GM10847 (cell line): ENCODE results near the gene WDR86.

Source experiments
- POLR2A ChIP-seq: IDR thresholded peaks from 2 replicates; pipeline ENCODE4 v1.6.1; 2011; ENCODE audit not compliant: insufficient read length; ENCODE audit errors: extremely low read depth

WDR86 gene

GRCh38 chr7:151424799-151425198, 15.0 kb upstream of the WDR86 start:
- TF ChIP-seq POLR2A, result no peak

- TF ChIP-seq POLR2A, result no peak
Measured at GRCh38 chr7:151423936-151424335, 14.1 kb upstream of the WDR86 start.

- TF ChIP-seq POLR2A, result no peak
Measured at GRCh38 chr7:151423226-151423625, 13.4 kb upstream of the WDR86 start.

- TF ChIP-seq POLR2A, result no peak
Measured at GRCh38 chr7:151422212-151422611, 12.4 kb upstream of the WDR86 start.

GRCh38 chr7:151420144-151420543, 10.3 kb upstream of the WDR86 start:
- TF ChIP-seq POLR2A, result no peak

GRCh38 chr7:151416941-151417315, 7.1 kb upstream of the WDR86 start:
- no peak for TF ChIP-seq POLR2A

GRCh38 chr7:151416112-151416940, 6.5 kb upstream of the WDR86 start:
- no peak for TF ChIP-seq POLR2A

GRCh38 chr7:151415375-151416105, 5.7 kb upstream of the WDR86 start:
- no peak for TF ChIP-seq POLR2A

- TF ChIP-seq POLR2A, result no peak
Measured at GRCh38 chr7:151413241-151413640, 3.4 kb upstream of the WDR86 start.

- no peak for TF ChIP-seq POLR2A
Measured at GRCh38 chr7:151412318-151412717, 2.5 kb upstream of the WDR86 start.

- TF ChIP-seq POLR2A, result no peak
Measured at GRCh38 chr7:151411551-151411950, 1.7 kb upstream of the WDR86 start.

GRCh38 chr7:151410405-151411390, 860 bp upstream of the WDR86 start:
- TF ChIP-seq POLR2A, result no peak

- TF ChIP-seq POLR2A, result no peak
Measured at GRCh38 chr7:151408839-151409666, 785 bp downstream of the WDR86 start.

GRCh38 chr7:151408498-151408838, 1.4 kb downstream of the WDR86 start:
- no peak for TF ChIP-seq POLR2A
